Brain microvascular endothelial cell (primary cell): ENCODE measurements around the gene MEIS2.

Experiments used
- DNase-seq: peaks from one replicate; pipeline ENCODE4 v3.0.0-alpha.2; 2020
- H3K27ac ChIP-seq: fragments of 250-450 bp; sonication (Bioruptor Pico); 2 replicates; pipeline ENCODE4 v1.5.1; 2020; ENCODE audit warnings: mild to moderate bottlenecking, moderate library complexity
- H3K27me3 ChIP-seq: fragments of 250-450 bp; sonication (Bioruptor Pico); replicated peaks from 2 replicates; pipeline ENCODE4 v1.5.1; 2020; ENCODE audit warnings: mild to moderate bottlenecking
- H3K36me3 ChIP-seq: fragments of 250-450 bp; sonication (Bioruptor Pico); replicated peaks from 2 replicates; pipeline ENCODE4 v1.5.1; 2020; ENCODE audit warnings: mild to moderate bottlenecking
- H3K4me3 ChIP-seq: 2 replicates; pipeline ENCODE4 v1.5.1; 2011; ENCODE audit warnings: low read depth, mild to moderate bottlenecking, control low read depth, low read length, moderate library complexity
- in situ Hi-C: cut with HindIII; loops from 2 replicates; pipeline ENCODE4 v1.10.0; 2017; ENCODE audit warnings: low sequenced_read_pairs, low pct_ligation_motif_present
- TF ChIP-seq, protein P1 (sequence below): IDR thresholded peaks from 2 replicates; pipeline ENCODE4 v1.5.1; 2011; ENCODE audit warnings: low read depth, mild to moderate bottlenecking, moderate library complexity, low read length, control low read depth, inconsistent platforms; ENCODE audit errors: missing control alignments

Gene MEIS2

DNA sequence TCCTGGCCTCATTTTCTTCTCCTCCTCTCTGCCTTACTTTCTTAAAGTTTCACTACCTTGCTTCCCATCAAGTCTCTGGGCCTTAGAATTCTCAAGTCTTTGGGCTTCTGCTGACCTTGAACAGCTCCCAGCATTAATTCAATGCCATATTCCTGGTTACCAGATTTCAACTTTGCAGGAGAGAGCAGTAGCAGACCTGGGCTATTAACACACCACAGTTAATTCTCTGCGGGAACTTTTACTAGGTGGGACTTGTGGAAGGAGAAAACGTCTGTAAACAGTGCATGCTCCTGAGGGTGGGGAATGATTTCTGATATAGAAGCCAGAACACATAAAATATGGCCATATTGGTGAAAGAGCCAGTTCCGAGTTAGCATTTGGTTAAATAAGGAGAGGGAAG, 214.6 kb downstream of the MEIS2 start:
- H3K27ac ChIP-seq: no peak overlapping the region
- peaks cover 78% of the 10 kb centered on the region for H3K27me3 ChIP-seq
- TF ChIP-seq, protein P1, sequence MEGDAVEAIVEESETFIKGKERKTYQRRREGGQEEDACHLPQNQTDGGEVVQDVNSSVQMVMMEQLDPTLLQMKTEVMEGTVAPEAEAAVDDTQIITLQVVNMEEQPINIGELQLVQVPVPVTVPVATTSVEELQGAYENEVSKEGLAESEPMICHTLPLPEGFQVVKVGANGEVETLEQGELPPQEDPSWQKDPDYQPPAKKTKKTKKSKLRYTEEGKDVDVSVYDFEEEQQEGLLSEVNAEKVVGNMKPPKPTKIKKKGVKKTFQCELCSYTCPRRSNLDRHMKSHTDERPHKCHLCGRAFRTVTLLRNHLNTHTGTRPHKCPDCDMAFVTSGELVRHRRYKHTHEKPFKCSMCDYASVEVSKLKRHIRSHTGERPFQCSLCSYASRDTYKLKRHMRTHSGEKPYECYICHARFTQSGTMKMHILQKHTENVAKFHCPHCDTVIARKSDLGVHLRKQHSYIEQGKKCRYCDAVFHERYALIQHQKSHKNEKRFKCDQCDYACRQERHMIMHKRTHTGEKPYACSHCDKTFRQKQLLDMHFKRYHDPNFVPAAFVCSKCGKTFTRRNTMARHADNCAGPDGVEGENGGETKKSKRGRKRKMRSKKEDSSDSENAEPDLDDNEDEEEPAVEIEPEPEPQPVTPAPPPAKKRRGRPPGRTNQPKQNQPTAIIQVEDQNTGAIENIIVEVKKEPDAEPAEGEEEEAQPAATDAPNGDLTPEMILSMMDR: no peak
- no peak overlapping the region for H3K4me3 ChIP-seq
- H3K36me3 ChIP-seq: no peaks in the 10 kb centered on the region
- DNase-seq: no peak
- in situ Hi-C loops: loop anchor here (10.0 kb wide), 1 partner anchor 219 kb away; the partner anchor contains the start of gene MEIS2

DNA sequence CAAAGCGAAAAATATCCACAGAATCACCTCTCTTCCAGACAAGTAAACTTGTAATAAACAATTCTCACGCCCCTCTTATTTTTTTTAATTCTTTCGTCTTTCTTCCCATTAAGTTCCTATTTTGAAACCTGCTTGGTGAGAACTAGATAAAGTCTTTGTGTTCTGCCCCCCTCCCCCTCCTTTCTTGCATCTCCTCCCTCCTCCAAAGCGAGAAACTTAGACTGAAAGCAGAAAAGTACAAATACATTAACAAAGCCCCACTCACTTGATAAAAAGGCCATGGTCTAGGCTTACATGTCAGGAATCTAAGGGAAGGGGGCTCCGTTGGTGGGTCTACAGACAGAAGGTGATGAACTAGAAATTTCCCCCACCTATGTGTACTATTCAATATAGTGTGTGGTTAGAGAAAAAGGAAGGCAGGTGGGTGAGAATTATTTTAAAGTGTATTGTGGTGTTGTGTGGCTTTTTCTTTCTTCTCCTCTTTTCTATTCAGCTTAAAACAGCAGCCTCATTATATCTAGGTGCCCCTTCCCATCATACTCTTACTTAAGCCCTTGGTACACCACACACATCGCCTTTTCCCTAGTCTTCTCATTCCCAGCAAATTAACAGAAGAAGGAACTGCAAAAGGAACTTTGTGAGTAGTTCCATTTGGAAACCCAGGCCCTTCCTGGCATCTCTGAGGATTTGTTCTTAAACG, 215.3 kb downstream of the MEIS2 start:
- TF ChIP-seq, protein P1: no peak
- no peaks in the 10 kb centered on the region for H3K36me3 ChIP-seq
- H3K27me3 ChIP-seq: peaks cover 85% of the 10 kb centered on the region
- in situ Hi-C loops: loop anchor here (10.0 kb wide), 1 partner anchor 220 kb away; the partner anchor contains the start of gene MEIS2
- no peak overlapping the region for H3K4me3 ChIP-seq
- DNase-seq: no peak
- H3K27ac ChIP-seq: no peak overlapping the region

DNA sequence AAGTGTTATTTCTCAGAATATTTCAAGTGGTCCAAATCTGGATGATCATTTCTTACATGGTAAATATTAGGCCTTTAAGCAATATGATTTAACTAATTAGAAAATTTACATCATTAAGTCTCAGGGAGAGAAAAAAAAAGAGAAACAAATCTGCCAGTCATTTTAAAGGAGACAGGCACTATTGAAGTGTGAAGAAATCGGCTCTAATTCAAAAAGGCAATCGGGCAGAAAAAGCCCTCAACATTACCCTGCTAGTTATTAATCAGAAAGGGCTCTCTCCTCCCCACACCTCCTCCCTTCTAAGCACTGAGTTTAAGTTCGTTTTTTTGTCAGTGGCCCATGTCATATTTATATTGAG, 215.9 kb downstream of the MEIS2 start:
- TF ChIP-seq, protein P1: no peak
- Histone ChIP-seq H3K27ac (no peak overlapping the region), H3K36me3 (no peaks in the 10 kb centered on the region)

DNA sequence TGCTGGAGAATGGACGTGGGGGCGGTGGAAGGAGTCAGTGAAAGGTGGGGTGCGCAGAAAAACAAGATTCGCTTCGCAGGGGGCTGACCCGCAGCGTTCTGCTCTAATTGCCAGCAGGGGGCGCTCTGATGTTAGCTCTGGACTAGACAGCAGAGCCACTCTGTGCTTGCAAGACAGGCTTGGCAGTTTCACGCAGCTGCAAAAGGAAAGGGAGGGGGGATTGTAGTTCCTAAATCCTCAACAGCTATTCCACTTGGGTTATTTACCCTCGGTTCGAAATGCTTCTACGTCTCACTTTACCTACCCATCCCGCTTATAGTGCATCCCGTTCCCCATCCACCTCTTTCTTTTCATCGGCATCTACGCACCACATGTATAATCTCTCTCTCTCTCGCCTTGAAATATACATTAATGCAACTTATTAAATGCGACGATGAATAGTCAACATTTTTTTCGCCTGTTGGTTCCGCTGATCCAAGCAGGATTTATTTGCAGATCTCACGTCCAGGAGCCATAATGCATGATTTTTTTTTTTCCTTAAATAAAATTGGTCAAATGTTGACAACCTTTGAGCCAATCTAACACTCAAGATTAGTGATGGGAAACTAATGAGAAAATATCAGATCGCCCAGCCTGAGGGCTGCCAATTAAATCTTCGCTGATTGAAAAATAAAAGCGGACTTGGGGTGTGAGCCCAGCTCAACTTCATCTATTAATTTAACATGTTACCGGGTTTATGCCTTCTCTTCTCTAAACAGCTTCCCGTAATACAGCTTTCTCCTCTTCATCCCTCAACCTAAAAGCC, 216.4 kb downstream of the MEIS2 start:
- peak; percentile 79 for DNase-seq
- Histone ChIP-seq H3K27me3 (peaks cover 94% of the 10 kb centered on the region), H3K4me3 (no peak overlapping the region), H3K27ac (no peak overlapping the region), H3K36me3 (no peaks in the 10 kb centered on the region)
- in situ Hi-C loops: loop anchor here (10.0 kb wide), 1 partner anchor 221 kb away; the partner anchor contains the start of gene MEIS2
- TF ChIP-seq, protein P1: peak; percentile 88

More for the DNA sequence above, 215.9 kb downstream of the MEIS2 start:
- Histone ChIP-seq H3K4me3 (no peak overlapping the region), H3K27me3 (peaks cover 91% of the 10 kb centered on the region)
- in situ Hi-C loops: loop anchor here (10.0 kb wide), 1 partner anchor 220 kb away; the partner anchor contains the start of gene MEIS2
- DNase-seq: no peak

DNA sequence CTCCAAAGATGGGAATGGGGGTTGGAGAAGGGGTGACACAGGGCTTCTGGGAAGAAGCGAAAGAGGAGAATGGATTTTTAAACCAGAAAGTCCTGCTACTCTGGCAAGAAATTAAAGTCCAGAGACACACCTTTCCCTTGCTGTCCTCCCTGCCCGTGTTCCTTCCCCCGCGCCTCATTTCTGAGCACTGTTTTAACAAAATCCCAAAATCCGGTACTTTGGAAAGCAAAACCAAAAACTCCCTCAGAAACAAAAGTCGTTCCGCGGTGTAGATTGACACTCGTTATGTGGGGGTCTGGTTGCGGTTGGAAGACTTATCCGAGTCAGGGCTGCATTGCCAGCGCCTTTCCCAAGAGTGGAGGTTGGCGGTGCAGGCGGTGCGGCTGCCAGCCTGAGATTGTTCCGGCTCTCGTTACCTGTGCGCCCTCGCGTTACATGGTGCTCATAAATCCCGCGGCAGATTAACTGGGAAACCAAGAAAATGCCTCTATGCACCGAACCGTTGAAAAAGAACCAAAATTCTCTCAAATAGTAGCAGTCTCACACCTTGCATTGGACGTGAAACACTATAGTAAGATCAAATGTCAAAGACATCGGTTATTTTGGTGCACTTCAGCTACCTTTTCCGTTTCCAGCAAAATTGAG, 217.7 kb downstream of the MEIS2 start:
- Histone ChIP-seq H3K36me3 (no peaks in the 10 kb centered on the region), H3K4me3 (no peak overlapping the region), H3K27ac (no peak overlapping the region), H3K27me3 (peaks cover 86% of the 10 kb centered on the region)
- DNase-seq: no peak
- in situ Hi-C loops: loop anchor here (10.0 kb wide), 1 partner anchor 222 kb away; the partner anchor contains the start of gene MEIS2
- TF ChIP-seq, protein P1: no peak
